GM18873 (cell line): ENCODE data around the gene SUPV3L1.
"Not testable (repeated sequence)": the region's sequence is repeated elsewhere in the genome, so short reads cannot be mapped to it uniquely, and the experiment has no call there.

Experiments used
- ATAC-seq: cut with Tn5 transposase; IDR thresholded peaks from one replicate; pipeline ENCODE4 v1.9.1; 2021; ENCODE audit warnings: mild to moderate bottlenecking, moderate library complexity, moderate number of reproducible peaks; ENCODE audit not compliant: unreplicated experiment, low FRiP score

SUPV3L1 gene

GRCh38 chr10:69228151-69228550 is 48.1 kb downstream of the SUPV3L1 start:
- ATAC-seq = no peak

GRCh38 chr10:69229616-69229916 is 49.5 kb downstream of the SUPV3L1 start:
- ATAC-seq = no peak

GRCh38 chr10:69230128-69230527 is 50.1 kb downstream of the SUPV3L1 start:
- no peak for ATAC-seq

GRCh38 chr10:69232252-69232651 is 52.2 kb downstream of the SUPV3L1 start:
- ATAC-seq = no peak

- no peak for ATAC-seq
Observed at GRCh38 chr10:69232736-69233480, 52.9 kb downstream of the SUPV3L1 start.

GRCh38 chr10:69234447-69234846 is 54.4 kb downstream of the SUPV3L1 start:
- ATAC-seq = no peak

GRCh38 chr10:69237528-69238159 is 57.6 kb downstream of the SUPV3L1 start:
- peak; percentile 83 for ATAC-seq

- no peak for ATAC-seq
Observed at GRCh38 chr10:69239136-69239535, 59.1 kb downstream of the SUPV3L1 start.

- ATAC-seq = no peak
Observed at GRCh38 chr10:69239816-69240434, 59.9 kb downstream of the SUPV3L1 start.

- ATAC-seq = no peak
Observed at GRCh38 chr10:69240455-69240854, 60.4 kb downstream of the SUPV3L1 start.

- ATAC-seq = no peak
Observed at GRCh38 chr10:69241575-69241974, 61.5 kb downstream of the SUPV3L1 start.

- ATAC-seq = no peak
Observed at GRCh38 chr10:69242040-69242851, 62.2 kb downstream of the SUPV3L1 start.

- ATAC-seq = no peak
Observed at GRCh38 chr10:69242852-69243212, 62.8 kb downstream of the SUPV3L1 start.

- ATAC-seq = no peak
Observed at GRCh38 chr10:69243817-69244216, 63.8 kb downstream of the SUPV3L1 start.

- ATAC-seq = no peak
Observed at GRCh38 chr10:69246036-69246435, 66.0 kb downstream of the SUPV3L1 start.

GRCh38 chr10:69246581-69247312 is 66.7 kb downstream of the SUPV3L1 start:
- no peak for ATAC-seq

GRCh38 chr10:69247313-69247710 is 67.3 kb downstream of the SUPV3L1 start:
- ATAC-seq = no peak

- ATAC-seq = no peak
Observed at GRCh38 chr10:69248117-69248730, 68.2 kb downstream of the SUPV3L1 start.

- ATAC-seq = no peak
Observed at GRCh38 chr10:69250041-69250440, 70.0 kb downstream of the SUPV3L1 start.

GRCh38 chr10:69251417-69251816 is 71.4 kb downstream of the SUPV3L1 start:
- not testable (repeated sequence) for ATAC-seq
